DOHH2 (cell line): ENCODE data around the gene CFAP221.

Experiments used
- CTCF ChIP-seq: fragments of 200-600 bp; sonication (generic); IDR thresholded peaks from one replicate; pipeline ENCODE4 v1.5.1; 2014; ENCODE audit warnings: antibody characterized with exemption, mild to moderate bottlenecking, low read depth, low read length; ENCODE audit not compliant: poor library complexity, severe bottlenecking
- EZH2phosphoT487 ChIP-seq: fragments of 200-600 bp; sonication (generic); IDR thresholded peaks from 2 replicates; pipeline ENCODE4 v1.6.1; 2017; ENCODE audit warnings: borderline replicate concordance, mild to moderate bottlenecking, antibody characterized with exemption, low read length, moderate library complexity, mixed read lengths

GRCh38 chr2:119574108-119574815, 30.0 kb downstream of the CFAP221 start:
- no peak for TF ChIP-seq CTCF
- no peak for TF ChIP-seq EZH2phosphoT487
